LNCaP clone FGC (cell line): ENCODE results near the gene CTDSP1.

Experiments used
- DNase-seq: peaks from one replicate; pipeline ENCODE4 v3.0.0-alpha.2; 2011; ENCODE audit warnings: low read depth
- H3K4me3 ChIP-seq: 2 replicates; pipeline ENCODE4 v1.5.1; 2011; ENCODE audit warnings: mild to moderate bottlenecking, low read depth, low read length, control low read depth
- TF ChIP-seq, protein P1 (sequence below): IDR thresholded peaks from 2 replicates; pipeline ENCODE4 v1.5.1; 2012; ENCODE audit warnings: mild to moderate bottlenecking; ENCODE audit not compliant: control insufficient read depth, insufficient read depth; ENCODE audit errors: extremely low read depth

Gene CTDSP1

DNA sequence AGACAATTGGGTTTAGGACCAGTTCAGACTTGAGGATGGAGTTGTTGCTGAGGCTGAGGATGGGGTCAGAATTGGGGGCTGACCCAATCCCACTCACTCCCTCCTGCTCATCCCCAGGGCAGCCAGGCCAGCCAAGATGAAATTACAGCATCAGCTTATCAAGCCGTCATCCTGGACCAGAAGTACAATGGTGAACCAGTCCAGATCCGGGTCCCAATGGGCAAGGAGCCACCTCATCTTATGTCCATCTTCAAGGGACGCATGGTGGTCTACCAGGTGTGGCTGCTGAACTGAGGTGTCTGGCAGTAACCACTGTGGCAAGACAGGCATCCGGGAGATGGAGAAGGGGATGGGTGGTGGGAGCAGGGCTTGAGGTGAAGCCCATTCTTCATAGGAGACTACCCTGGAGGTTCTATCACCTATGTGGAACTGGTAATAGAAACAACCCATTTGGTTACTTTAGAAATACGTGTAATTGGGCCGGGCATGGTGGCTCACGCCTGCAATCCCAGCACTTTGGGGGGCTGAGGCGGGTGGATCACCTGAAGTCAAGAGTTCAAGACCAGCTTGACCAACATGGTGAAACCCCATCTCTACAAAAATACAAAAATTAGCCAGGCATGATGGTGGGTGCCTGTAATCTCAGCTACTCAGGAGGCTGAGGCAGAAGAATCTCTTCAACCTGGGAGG is 33.2 kb downstream of the CTDSP1 start:
- DNase-seq, result no peak
- H3K4me3 ChIP-seq, result no peak overlapping the region
- TF ChIP-seq, protein P1, sequence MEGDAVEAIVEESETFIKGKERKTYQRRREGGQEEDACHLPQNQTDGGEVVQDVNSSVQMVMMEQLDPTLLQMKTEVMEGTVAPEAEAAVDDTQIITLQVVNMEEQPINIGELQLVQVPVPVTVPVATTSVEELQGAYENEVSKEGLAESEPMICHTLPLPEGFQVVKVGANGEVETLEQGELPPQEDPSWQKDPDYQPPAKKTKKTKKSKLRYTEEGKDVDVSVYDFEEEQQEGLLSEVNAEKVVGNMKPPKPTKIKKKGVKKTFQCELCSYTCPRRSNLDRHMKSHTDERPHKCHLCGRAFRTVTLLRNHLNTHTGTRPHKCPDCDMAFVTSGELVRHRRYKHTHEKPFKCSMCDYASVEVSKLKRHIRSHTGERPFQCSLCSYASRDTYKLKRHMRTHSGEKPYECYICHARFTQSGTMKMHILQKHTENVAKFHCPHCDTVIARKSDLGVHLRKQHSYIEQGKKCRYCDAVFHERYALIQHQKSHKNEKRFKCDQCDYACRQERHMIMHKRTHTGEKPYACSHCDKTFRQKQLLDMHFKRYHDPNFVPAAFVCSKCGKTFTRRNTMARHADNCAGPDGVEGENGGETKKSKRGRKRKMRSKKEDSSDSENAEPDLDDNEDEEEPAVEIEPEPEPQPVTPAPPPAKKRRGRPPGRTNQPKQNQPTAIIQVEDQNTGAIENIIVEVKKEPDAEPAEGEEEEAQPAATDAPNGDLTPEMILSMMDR, result no peak

DNA sequence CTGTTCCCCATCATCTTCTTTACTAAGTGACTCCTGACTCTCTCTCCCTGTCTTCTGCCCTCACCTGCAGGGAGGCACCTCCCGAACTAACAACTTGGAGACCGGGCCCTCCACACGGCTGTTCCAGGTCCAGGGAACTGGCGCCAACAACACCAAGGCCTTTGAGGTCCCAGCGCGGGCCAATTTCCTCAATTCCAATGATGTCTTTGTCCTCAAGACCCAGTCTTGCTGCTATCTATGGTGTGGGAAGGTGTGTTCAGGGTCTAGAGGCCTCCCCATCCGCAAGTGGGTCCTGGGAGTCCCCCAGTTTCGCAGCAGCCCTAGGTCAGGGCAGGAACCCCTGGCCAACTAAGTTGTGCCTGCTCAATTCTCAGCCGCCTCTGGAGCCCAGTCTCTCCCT is 34.8 kb downstream of the CTDSP1 start:
- TF ChIP-seq, protein P1, result no peak
- no peak overlapping the region for H3K4me3 ChIP-seq
- DNase-seq, result no peak

DNA sequence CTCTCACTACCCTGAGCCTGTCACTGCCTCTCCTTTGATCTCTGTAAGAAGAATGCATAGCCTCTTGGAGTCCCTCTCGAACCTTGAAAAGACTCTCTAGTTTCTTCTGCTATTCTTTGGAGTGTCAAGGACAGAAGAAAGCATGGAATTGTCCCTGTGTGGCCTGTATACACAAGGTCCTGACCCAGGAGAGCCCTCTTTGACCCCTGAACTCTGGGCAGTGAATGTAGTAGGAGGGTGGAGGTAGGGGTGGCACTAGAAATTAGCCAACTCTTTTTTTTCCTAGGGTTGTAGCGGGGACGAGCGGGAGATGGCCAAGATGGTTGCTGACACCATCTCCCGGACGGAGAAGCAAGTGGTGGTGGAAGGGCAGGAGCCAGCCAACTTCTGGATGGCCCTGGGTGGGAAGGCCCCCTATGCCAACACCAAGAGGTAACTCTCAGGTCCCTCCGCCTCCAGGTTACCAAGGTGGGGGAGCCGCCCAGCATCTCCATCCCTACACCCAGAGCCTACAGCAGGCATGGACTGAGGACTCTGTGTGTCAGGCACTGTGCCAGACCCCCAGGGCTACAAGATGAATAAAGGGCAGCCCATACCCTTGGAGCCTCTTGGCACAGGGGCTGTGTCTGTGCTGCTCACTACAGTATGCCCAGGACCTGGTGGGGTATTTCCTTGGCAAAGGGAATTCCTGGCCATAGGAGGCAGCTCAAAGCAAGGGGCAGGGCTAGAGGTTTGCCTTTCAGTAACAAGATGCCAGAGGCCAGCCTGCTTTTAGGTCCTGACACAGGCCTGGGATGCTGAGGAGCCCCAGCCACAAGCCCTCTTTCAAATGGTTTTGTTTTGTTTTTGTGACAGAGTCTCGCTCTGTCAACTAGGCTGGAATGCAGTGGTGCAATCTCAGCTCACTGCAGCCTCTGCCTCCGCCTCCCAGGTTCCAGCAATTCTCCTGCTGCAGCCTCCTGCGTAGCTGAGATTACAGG is 35.6 kb downstream of the CTDSP1 start:
- TF ChIP-seq, protein P1, result no peak
- H3K4me3 ChIP-seq, result no peak overlapping the region
- DNase-seq, result no peak

DNA sequence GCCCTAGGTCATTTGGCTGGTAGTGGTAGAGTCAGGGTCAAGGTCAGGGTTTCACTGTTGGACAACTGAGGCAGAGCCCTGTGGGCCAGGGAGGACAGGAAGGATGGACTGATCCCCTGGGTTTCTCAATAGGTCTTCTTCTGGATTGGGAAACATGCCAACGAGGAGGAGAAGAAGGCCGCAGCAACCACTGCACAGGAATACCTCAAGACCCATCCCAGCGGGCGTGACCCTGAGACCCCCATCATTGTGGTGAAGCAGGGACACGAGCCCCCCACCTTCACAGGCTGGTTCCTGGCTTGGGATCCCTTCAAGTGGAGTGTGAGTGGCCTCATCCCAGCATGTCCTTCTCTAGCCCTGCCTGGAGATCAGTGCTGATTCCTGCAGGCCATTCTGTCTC is 37.3 kb downstream of the CTDSP1 start:
- H3K4me3 ChIP-seq, result no peak overlapping the region
- TF ChIP-seq, protein P1, result no peak
- no peak for DNase-seq

DNA sequence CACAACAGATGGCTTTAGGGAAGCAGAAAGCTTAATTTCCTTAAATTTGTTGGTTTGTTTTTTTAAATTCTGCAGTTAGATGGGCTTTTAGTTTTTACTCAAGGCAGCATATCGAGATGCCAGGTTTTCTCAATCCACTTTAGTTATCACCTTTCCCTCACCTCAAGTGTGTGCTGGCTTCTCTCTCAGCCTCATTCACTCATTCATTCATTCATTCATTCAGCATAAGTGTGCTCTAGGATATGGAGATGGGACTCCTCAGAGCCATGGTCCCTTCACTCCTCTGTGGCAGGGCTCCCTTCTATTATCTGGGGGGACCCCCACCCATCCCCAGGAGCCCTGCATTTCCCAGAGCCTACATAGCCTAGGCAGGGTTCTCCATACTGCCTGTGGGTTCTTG is 38.3 kb downstream of the CTDSP1 start:
- H3K4me3 ChIP-seq, result no peak overlapping the region
- TF ChIP-seq, protein P1, result no peak
- DNase-seq, result no peak

DNA sequence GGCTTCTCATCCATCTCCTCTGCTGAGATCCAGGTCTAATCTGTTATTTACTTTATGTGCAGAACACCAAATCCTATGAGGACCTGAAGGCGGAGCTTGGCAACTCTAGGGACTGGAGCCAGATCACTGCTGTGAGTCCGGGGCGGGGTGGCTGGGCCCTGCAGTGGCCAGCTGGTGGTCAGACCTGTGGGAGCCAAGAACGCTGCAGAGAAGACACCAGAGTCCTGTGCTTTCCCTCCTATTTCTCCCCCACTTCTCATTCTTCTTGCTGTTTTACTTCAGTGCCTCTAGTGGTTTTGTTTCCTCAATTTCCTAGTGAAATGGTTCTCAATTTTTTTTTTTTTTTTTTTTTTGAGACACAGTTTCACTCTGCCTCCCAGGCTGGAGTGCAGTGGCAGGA is 38.9 kb downstream of the CTDSP1 start:
- peak; percentile 21 for DNase-seq
- TF ChIP-seq, protein P1, result no peak

More for the DNA sequence above, 38.9 kb downstream of the CTDSP1 start:
- no peak overlapping the region for H3K4me3 ChIP-seq
